Upper lobe of left lung (tissue), 6 donors: ENCODE measurements around the gene COX6A2. TPM values are rescaled to one million over a fixed set of nuclear protein-coding genes. Genes with fewer than 3 reads are reported as not detected.
A peak's percentile ranks its signal among the peaks of the same experiment; 100 is the strongest.

Experiments
- ATAC-seq, 2 donors: fragments of 200-7000 bp; cut with Tn5 transposase; one replicate each; pipeline ENCODE4 v1.9.1; 2022; ENCODE audit warnings: mild to moderate bottlenecking in 2 of 2, moderate library complexity in 2 of 2; ENCODE audit not compliant: low FRiP score in 2 of 2
- DNase-seq, 2 donors: peaks; one replicate each; pipeline ENCODE4 v3.0.0-alpha.2; 2019 to 2020
- H3K27ac ChIP-seq, 4 donors: fragments of 200-600 bp; sonication (generic); one replicate each; pipeline ENCODE4 v1.5.1; 2016 to 2019
- H3K27me3 ChIP-seq, 4 donors: fragments of 200-600 bp; sonication (generic); one replicate each; pipeline ENCODE4 v1.5.1; 2017 to 2019
- H3K36me3 ChIP-seq, 4 donors: fragments of 200-600 bp; sonication (generic); one replicate each; pipeline ENCODE4 v1.5.1; 2016 to 2019
- H3K4me1 ChIP-seq, 4 donors: fragments of 200-600 bp; sonication (generic); one replicate each; pipeline ENCODE4 v1.5.1; 2018 to 2019
- H3K4me3 ChIP-seq, 4 donors: fragments of 200-600 bp; sonication (generic); one replicate each; pipeline ENCODE4 v1.5.1; 2017 to 2019; ENCODE audit warnings: mild to moderate bottlenecking in 2 of 4, moderate library complexity in 1 of 4
- H3K9me3 ChIP-seq, 4 donors: fragments of 200-600 bp; sonication (generic); one replicate each; pipeline ENCODE4 v1.5.1; 2018 to 2019
- CTCF ChIP-seq, 6 experiments: fragments of 450-650 bp in 4 of 6; fragments of 200-600 bp in 2 of 6; sonication (generic) in 2 of 6; IDR thresholded peaks; one replicate each; pipeline ENCODE4 v1.5.1; 2016 to 2019; ENCODE audit warnings: antibody characterized with exemption in 6 of 6
- EP300 ChIP-seq, 4 donors: sonication (generic); formaldehyde crosslinking; IDR thresholded peaks; one replicate each; pipeline ENCODE4 v1.5.1; 2017; ENCODE audit warnings: antibody characterized with exemption in 4 of 4, control low read depth in 2 of 4
- POLR2A ChIP-seq, 4 donors: fragments of 450-650 bp; IDR thresholded peaks; one replicate each; pipeline ENCODE4 v1.5.1; 2016 to 2017; ENCODE audit warnings: antibody characterized with exemption in 4 of 4, mild to moderate bottlenecking in 2 of 4
- POLR2AphosphoS5 ChIP-seq, 2 donors: sonication (generic); formaldehyde crosslinking; IDR thresholded peaks; one replicate each; pipeline ENCODE4 v1.5.1; 2017; ENCODE audit warnings: antibody characterized with exemption in 2 of 2
- WGBS, 2 donors: methylation state at CpG; one replicate each; pipeline ENCODE4 v1.1.5; 2017 to 2018; 5-methylcytosine and 5-hydroxymethylcytosine counted together
- total RNA-seq, 6 donors: library from RNA; depleted of rRNA in 4 of 6; stranded (reverse); fragments of >200 nt in 4 of 6; gene quantifications; one replicate each; pipeline versions ENCODE4 v1.1.0 to v1.2.1, GENCODE V29; 2016 to 2021
- donor health status: DM: no; HTN: no; CAD: no; lungs with moderate emphysema.
- donor health status: DM: no; HTN: yes; CAD: no; lungs with severe emphysema.

Gene COX6A2
- total RNA-seq, 6 donors from 2014 or later = not detected

- no peaks in the 10 kb centered on the region for H3K27me3 ChIP-seq
- TF ChIP-seq POLR2A (IDR thresholded peaks at IDR 0.05) (no peak), CTCF (IDR thresholded peaks at IDR 0.05) (no peak), POLR2AphosphoS5 (IDR thresholded peaks at IDR 0.05) (no peak), EP300 (IDR thresholded peaks at IDR 0.05) (no peak)
- 13 to 50% methylated on average over 1 of the region's 1 CpG for WGBS, 2 donors
- no peak for DNase-seq
- H3K36me3 ChIP-seq = no peaks in the 10 kb centered on the region
- no peak for ATAC-seq
- H3K27ac ChIP-seq = no peak overlapping the region
- H3K9me3 ChIP-seq = no peaks in the 10 kb centered on the region
- no peak overlapping the region for H3K4me3 ChIP-seq
- H3K4me1 ChIP-seq = peaks cover 3 to 6% (median 5%) of the 10 kb centered on the region in 4 donors
Observed at GRCh38 chr16:31429314-31429713, 1.2 kb upstream of the COX6A2 start.

- ATAC-seq (no peak), DNase-seq (no peak)
- no peak for TF ChIP-seq EP300 (IDR thresholded peaks at IDR 0.05)
- no peak for TF ChIP-seq POLR2AphosphoS5 (IDR thresholded peaks at IDR 0.05)
- H3K27ac ChIP-seq = no peak overlapping the region
- no peaks in the 10 kb centered on the region for H3K36me3 ChIP-seq
- H3K27me3 ChIP-seq = no peaks in the 10 kb centered on the region
- WGBS, 2 donors = 80 to 81% methylated on average over 7 of the region's 7 CpGs
- H3K9me3 ChIP-seq = no peaks in the 10 kb centered on the region
- no peak overlapping the region for H3K4me3 ChIP-seq
- H3K4me1 ChIP-seq = peaks cover 3 to 6% (median 5%) of the 10 kb centered on the region in 4 donors
Observed at GRCh38 chr16:31428638-31429247, 583 bp upstream of the COX6A2 start.

- WGBS, 2 donors = 15 to 31% methylated on average over 18 to 70 of the region's 83 CpGs
- peak overlapping the region in 3 of 4 donors; percentile 32 to 47 (median 39) for H3K4me3 ChIP-seq
- no peak overlapping the region for H3K27ac ChIP-seq
- ATAC-seq = peak in 1 of 2 donors; percentile 82
- peak; percentile 29 to 94 for DNase-seq
- no peaks in the 10 kb centered on the region for H3K27me3 ChIP-seq
- H3K36me3 ChIP-seq = no peaks in the 10 kb centered on the region
- H3K4me1 ChIP-seq = peaks cover 3 to 6% (median 5%) of the 10 kb centered on the region in 4 donors
- H3K9me3 ChIP-seq = no peaks in the 10 kb centered on the region
- TF ChIP-seq POLR2A (IDR thresholded peaks at IDR 0.05) (no peak), EP300 (IDR thresholded peaks at IDR 0.05) (no peak), POLR2AphosphoS5 (IDR thresholded peaks at IDR 0.05) (no peak), CTCF (IDR thresholded peaks at IDR 0.05) (no peak)
Observed at GRCh38 chr16:31427441-31428278, 500 bp downstream of the COX6A2 start.

- Histone ChIP-seq H3K4me1 (peaks cover 3 to 6% (median 5%) of the 10 kb centered on the region in 4 donors), H3K9me3 (no peaks in the 10 kb centered on the region), H3K27me3 (no peaks in the 10 kb centered on the region), H3K36me3 (no peaks in the 10 kb centered on the region), H3K4me3 (no peak overlapping the region), H3K27ac (no peak overlapping the region)
- TF ChIP-seq POLR2AphosphoS5 (IDR thresholded peaks at IDR 0.05) (no peak), CTCF (IDR thresholded peaks at IDR 0.05) (no peak), POLR2A (IDR thresholded peaks at IDR 0.05) (no peak), EP300 (IDR thresholded peaks at IDR 0.05) (no peak)
- ATAC-seq = no peak
- WGBS, 2 donors = 80 to 89% methylated on average over 10 to 12 of the region's 12 CpGs
- no peak for DNase-seq
Observed at GRCh38 chr16:31423801-31424200, 4.4 kb downstream of the COX6A2 start.

- H3K4me1 ChIP-seq = peaks cover 3 to 6% (median 5%) of the 10 kb centered on the region in 4 donors
- H3K27me3 ChIP-seq = no peaks in the 10 kb centered on the region
- no peak overlapping the region for H3K27ac ChIP-seq
- H3K36me3 ChIP-seq = no peaks in the 10 kb centered on the region
- TF ChIP-seq EP300 (IDR thresholded peaks at IDR 0.05) (no peak), POLR2AphosphoS5 (IDR thresholded peaks at IDR 0.05) (no peak), CTCF (IDR thresholded peaks at IDR 0.05) (no peak), POLR2A (IDR thresholded peaks at IDR 0.05) (no peak)
- WGBS, 2 donors = 53 to 66% methylated on average over 3 of the region's 3 CpGs
- ATAC-seq (no peak), DNase-seq (no peak)
- H3K4me3 ChIP-seq = no peak overlapping the region
- no peaks in the 10 kb centered on the region for H3K9me3 ChIP-seq
Observed at GRCh38 chr16:31423241-31423640, 4.9 kb downstream of the COX6A2 start.
